IMR-90 (cell line): ENCODE data around the gene CHMP3. TPM values are rescaled to one million over a fixed set of nuclear protein-coding genes. Genes with fewer than 3 reads are reported as not detected.

Source experiments
- ATAC-seq: fragments of 200-7000 bp; cut with Tn5 transposase; 2 replicates; pipeline ENCODE4 v1.9.1; 2020; ENCODE audit warnings: low read depth, mild to moderate bottlenecking, moderate library complexity
- BruUV-seq: library from RNA; stranded (reverse); fragments of 400-500 nt; replicated peaks from 2 replicates; lab custom pipeline; 2021; lab: Mats Ljungman, UMichigan
- CTCF ChIA-PET: fragments of 300-600 bp; formaldehyde crosslinking; extraction: SDS; loops from one replicate; lab custom pipeline; 2021; ENCODE audit warnings: antibody characterized with exemption; lab: Yijun Ruan, JAX
- POLR2A ChIA-PET: fragments of 300-600 bp; sonication (Branson Sonifier 250); formaldehyde crosslinking; loops from one replicate; lab custom pipeline; 2022; ENCODE audit warnings: antibody characterized with exemption; ENCODE audit not compliant: unreplicated experiment; lab: Charles Lee
- DNase-seq: peaks from one replicate; pipeline ENCODE4 v3.0.0; 2013
- H2AFZ ChIP-seq: replicated peaks from 2 replicates; pipeline ENCODE3; 2013; ENCODE audit warnings: low read length, mild to moderate bottlenecking; ENCODE audit not compliant: poor library complexity
- H2AK5ac ChIP-seq: 2 replicates; pipeline ENCODE4 v1.6.1; 2013; ENCODE audit warnings: low read depth, low read length, inconsistent platforms
- H2AK9ac ChIP-seq: replicated peaks from 2 replicates; pipeline ENCODE3; 2013; ENCODE audit warnings: mild to moderate bottlenecking, low read depth, low read length, moderate library complexity; ENCODE audit not compliant: poor library complexity
- H2BK120ac ChIP-seq: 2 replicates; pipeline ENCODE4 v1.6.1; 2013; ENCODE audit warnings: low read depth, low read length, inconsistent platforms
- H2BK15ac ChIP-seq: 3 replicates; pipeline ENCODE4 v1.6.1; 2013; ENCODE audit warnings: low read depth, low read length, inconsistent platforms
- H2BK20ac ChIP-seq: 2 replicates; pipeline ENCODE4 v1.6.1; 2013; ENCODE audit warnings: low read depth, mild to moderate bottlenecking, inconsistent platforms, low read length, moderate library complexity
- H2BK5ac ChIP-seq: 2 replicates; pipeline ENCODE4 v1.6.1; 2013; ENCODE audit warnings: mild to moderate bottlenecking, low read depth, low read length, inconsistent platforms; ENCODE audit not compliant: poor library complexity, severe bottlenecking
- H3K14ac ChIP-seq: replicated peaks from 2 replicates; pipeline ENCODE4 v1.6.1; 2013; ENCODE audit warnings: low read depth, low read length, inconsistent platforms
- H3K18ac ChIP-seq: 2 replicates; pipeline ENCODE4 v1.6.1; 2013; ENCODE audit warnings: low read depth, low read length, control low read depth
- H3K23ac ChIP-seq: 2 replicates; pipeline ENCODE4 v1.6.1; 2013; ENCODE audit warnings: low read depth, low read length, inconsistent platforms
- H3K27ac ChIP-seq: 2 replicates; pipeline ENCODE4 v1.5.1; 2013; ENCODE audit warnings: mild to moderate bottlenecking, control low read depth, low read length; ENCODE audit not compliant: insufficient read depth
- H3K27me3 ChIP-seq: 2 replicates; pipeline ENCODE4 v1.6.1; 2013; ENCODE audit warnings: low read length; ENCODE audit not compliant: control insufficient read depth, insufficient read depth
- H3K36me3 ChIP-seq: 2 replicates; pipeline ENCODE4 v1.6.1; 2013; ENCODE audit warnings: low read length, mixed read lengths; ENCODE audit not compliant: control insufficient read depth, insufficient read depth
- H3K4ac ChIP-seq: 2 replicates; pipeline ENCODE4 v1.6.1; 2013; ENCODE audit warnings: low read depth, low read length, inconsistent platforms
- H3K4me1 ChIP-seq: 2 replicates; pipeline ENCODE4 v1.6.1; 2013; ENCODE audit warnings: low read length, mixed read lengths; ENCODE audit not compliant: control insufficient read depth, insufficient read depth
- H3K4me2 ChIP-seq: 2 replicates; pipeline ENCODE4 v1.6.1; 2013; ENCODE audit warnings: low read depth, mild to moderate bottlenecking, control low read depth, low read length, moderate library complexity
- H3K4me3 ChIP-seq: 2 replicates; pipeline ENCODE4 v1.5.1; 2013; ENCODE audit warnings: low read depth, mild to moderate bottlenecking, control low read depth, low read length, moderate library complexity; ENCODE audit not compliant: insufficient read depth
- H3K56ac ChIP-seq: 2 replicates; pipeline ENCODE4 v1.6.1; 2013; ENCODE audit warnings: low read length, inconsistent platforms; ENCODE audit not compliant: insufficient read depth; ENCODE audit errors: extremely low read depth
- H3K79me1 ChIP-seq, 2 experiments: 2 replicates each; pipeline ENCODE4 v1.6.1; 2013; ENCODE audit warnings: low read length in 2 of 2, inconsistent platforms in 1 of 2, low read depth in 1 of 2
- H3K9ac ChIP-seq: 2 replicates; pipeline ENCODE4 v1.6.1; 2013; ENCODE audit warnings: low read depth, low read length, control low read depth
- H3K9me1 ChIP-seq: 2 replicates; pipeline ENCODE4 v1.6.1; 2013; ENCODE audit warnings: low read length, inconsistent platforms; ENCODE audit not compliant: insufficient read depth
- H3K9me3 ChIP-seq: 2 replicates; pipeline ENCODE4 v1.6.1; 2013; ENCODE audit warnings: low read length; ENCODE audit not compliant: control insufficient read depth, insufficient read depth
- H4K20me1 ChIP-seq: 2 replicates; pipeline ENCODE4 v1.6.1; 2013; ENCODE audit warnings: low read length, inconsistent platforms; ENCODE audit not compliant: insufficient read depth
- H4K5ac ChIP-seq: 2 replicates; pipeline ENCODE4 v1.6.1; 2013; ENCODE audit warnings: mild to moderate bottlenecking, low read depth, low read length, control low read depth
- H4K8ac ChIP-seq, 2 experiments: 2 replicates each; pipeline ENCODE4 v1.6.1; 2013; ENCODE audit warnings: low read depth in 2 of 2, low read length in 2 of 2, control low read depth in 1 of 2, inconsistent platforms in 1 of 2
- H4K91ac ChIP-seq: 2 replicates; pipeline ENCODE4 v1.6.1; 2013; ENCODE audit warnings: low read depth, low read length, inconsistent platforms; ENCODE audit not compliant: insufficient read depth
- BHLHE40 ChIP-seq: fragments of 150-350 bp; IDR thresholded peaks from 2 replicates; pipeline ENCODE4 v1.6.1; 2016; ENCODE audit warnings: mild to moderate bottlenecking, low read depth, low read length
- CEBPB ChIP-seq: IDR thresholded peaks from 2 replicates; pipeline ENCODE4 v1.6.1; 2012; ENCODE audit warnings: low read depth, low read length, improper control_type of control experiment
- CHD1 ChIP-seq: IDR thresholded peaks from 2 replicates; pipeline ENCODE4 v1.6.1; 2012; ENCODE audit warnings: low read depth, low read length, improper control_type of control experiment
- CTCF ChIP-seq: conservative IDR thresholded peaks from 2 replicates; pipeline ENCODE4 v1.5.1; 2012; ENCODE audit warnings: mild to moderate bottlenecking, low read depth, low read length, improper control_type of control experiment
- ELK1 ChIP-seq: fragments of 150-350 bp; IDR thresholded peaks from 2 replicates; pipeline ENCODE4 v1.6.1; 2016; ENCODE audit warnings: low read depth, mild to moderate bottlenecking, low read length, moderate library complexity, borderline replicate concordance
- FOS ChIP-seq: fragments of 150-350 bp; IDR thresholded peaks from 2 replicates; pipeline ENCODE4 v1.6.1; 2016; ENCODE audit warnings: low read depth, low read length
- MAFK ChIP-seq: IDR thresholded peaks from 2 replicates; pipeline ENCODE4 v1.6.1; 2012; ENCODE audit warnings: low read depth, low read length, improper control_type of control experiment
- MAZ ChIP-seq: IDR thresholded peaks from 2 replicates; pipeline ENCODE4 v1.6.1; 2012; ENCODE audit warnings: low read depth, mild to moderate bottlenecking, low read length, improper control_type of control experiment, moderate library complexity, borderline replicate concordance
- MXI1 ChIP-seq: IDR thresholded peaks from 2 replicates; pipeline ENCODE4 v1.6.1; 2012; ENCODE audit warnings: low read depth, mild to moderate bottlenecking, low read length, moderate library complexity, borderline replicate concordance
- NFE2L2 ChIP-seq: fragments of 150-350 bp; IDR thresholded peaks from 2 replicates; pipeline ENCODE4 v1.6.1; 2016; ENCODE audit warnings: low read depth, mild to moderate bottlenecking, low read length
- POLR2A ChIP-seq: IDR thresholded peaks from 2 replicates; pipeline ENCODE4 v1.6.1; 2012; ENCODE audit warnings: mild to moderate bottlenecking, low read depth, low read length
- RAD21 ChIP-seq: IDR thresholded peaks from 2 replicates; pipeline ENCODE4 v1.6.1; 2012; ENCODE audit warnings: low read length, improper control_type of control experiment
- RCOR1 ChIP-seq: IDR thresholded peaks from 2 replicates; pipeline ENCODE4 v1.6.1; 2012; ENCODE audit warnings: mild to moderate bottlenecking, low read length, improper control_type of control experiment; ENCODE audit not compliant: insufficient replicate concordance
- RFX5 ChIP-seq: IDR thresholded peaks from 2 replicates; pipeline ENCODE4 v1.8.0; 2012; ENCODE audit warnings: low read depth, mild to moderate bottlenecking, low read length, moderate library complexity
- SMC3 ChIP-seq: fragments of 150-350 bp; IDR thresholded peaks from 2 replicates; pipeline ENCODE4 v1.6.1; 2016; ENCODE audit warnings: low read depth, mild to moderate bottlenecking, antibody characterized with exemption, low read length, moderate library complexity
- USF2 ChIP-seq: fragments of 150-350 bp; IDR thresholded peaks from 2 replicates; pipeline ENCODE4 v1.6.1; 2017; ENCODE audit warnings: mild to moderate bottlenecking, antibody characterized with exemption, low read length, low read depth
- WGBS, 2 experiments: methylation state at CpG; one replicate each; pipeline versions ENCODE4 v1.1.5 to v1.1.7; 2013; ENCODE audit warnings: missing lambda C conversion rate in 2 of 2; ENCODE audit not compliant: insufficient read length in 1 of 2; ENCODE audit errors: extremely low coverage in 2 of 2; 5-methylcytosine and 5-hydroxymethylcytosine counted together
- dilution Hi-C: fragments of 300-500 bp; cut with HindIII; formaldehyde crosslinking; loops from one replicate; pipeline ENCODE4 v1.14.3; 2018; ENCODE audit warnings: low sequenced_read_pairs; ENCODE audit not compliant: unreplicated experiment
- in situ Hi-C: fragments of 300-500 bp; cut with MboI; formaldehyde crosslinking; loops from 3 replicates; pipeline ENCODE4 v1.14.3; 2019; ENCODE audit warnings: low sequenced_read_pairs, inconsistent platforms, mixed read lengths
- intact Hi-C: fragments of 100-400 bp; cut with micrococcal nuclease; formaldehyde crosslinking; loops from 2 replicates; pipeline ENCODE4 v1.10.0; 2022
- polyA plus RNA-seq, 3 experiments: library from polyadenylated mRNA; depleted of rRNA; stranded (reverse); fragments of >200 nt; gene quantifications; 2 replicates each; pipeline ENCODE4 v1.2.3, GENCODE V29; 2012; ENCODE audit warnings: low replicate concordance in 1 of 3
- total RNA-seq: library from RNA; depleted of rRNA; stranded (reverse); fragments of >200 nt; gene quantifications from 2 replicates; pipeline ENCODE4 v1.2.3, GENCODE V29; 2012

CHMP3 gene
- total and polyA plus RNA-seq, 2 of the 4 experiments (the other 2 are of a cell fraction) = 38.4 to 84.6 TPM

GRCh38 chr2:86543793-86544192 lies 19.4 kb downstream of the CHMP3 start:
- Histone ChIP-seq H2BK15ac (no peak overlapping the region), H2AK9ac (no peak overlapping the region), H4K91ac (no peak overlapping the region), H3K36me3 (no peaks in the 10 kb centered on the region; the same call in 1 of the 2 replicates), H3K18ac (no peak overlapping the region), H2BK120ac (no peak overlapping the region), H3K4me2 (no peak overlapping the region), H3K9me1 (no peaks in the 10 kb centered on the region), H3K4me3 (no peak overlapping the region), H3K4me1 (no peaks in the 10 kb centered on the region), H2BK5ac (no peak overlapping the region), H2AFZ (no peak overlapping the region), H3K23ac (no peak overlapping the region), H2AK5ac (no peak overlapping the region), H2BK20ac (no peak overlapping the region), H3K79me1 (peaks cover 0 to 3% of the 10 kb centered on the region in 2 experiments; a peak in 2 of 4 replicates), H4K8ac (no peak overlapping the region), H3K4ac (no peak overlapping the region), H4K20me1 (no peaks in the 10 kb centered on the region), H3K9me3 (peaks cover 3% of the 10 kb centered on the region; the same call in 1 of the 2 replicates), H3K14ac (no peak overlapping the region), H3K9ac (no peak overlapping the region), H3K27me3 (no peaks in the 10 kb centered on the region), H3K27ac (no peak overlapping the region), H4K5ac (no peak overlapping the region), H3K56ac (no peak overlapping the region)
- DNase-seq (no peak), ATAC-seq (no peak)
- ChIA-PET POLR2A (no interaction called here), CTCF (no interaction called here)
- dilution Hi-C loops = no loop called here
- in situ Hi-C loops = no loop called here
- WGBS, 2 experiments = no CpG with 5 or more reads among the region's 2 CpGs
- TF ChIP-seq CTCF (no peak), CEBPB (no peak), RAD21 (no peak), NFE2L2 (no peak), MAZ (no peak), MXI1 (no peak), FOS (no peak), RCOR1 (no peak), CHD1 (no peak), SMC3 (no peak), RFX5 (no peak), MAFK (no peak), USF2 (no peak), POLR2A (no peak), BHLHE40 (no peak), ELK1 (no peak)
- no TSS peak for BruUV-seq
- intact Hi-C loops = no loop called here
